Endothelial cell of umbilical vein (primary cell): Measurements from ENCODE around the gene IPO9. TPM values are rescaled to one million over a fixed set of nuclear protein-coding genes. Genes with fewer than 3 reads are reported as not detected.

Experiments
- BruUV-seq: library from RNA; stranded (reverse); fragments of 400-500 nt; replicated peaks from 2 replicates; lab custom pipeline; 2021; lab: Mats Ljungman, UMichigan
- CTCF ChIA-PET: fragments of 300-600, 350-600 bp; sonication (Branson Sonifier 250); formaldehyde crosslinking; loops from one replicate; lab custom pipeline; 2021; ENCODE audit warnings: antibody characterized with exemption, inconsistent platforms; lab: Charles Lee
- POLR2A ChIA-PET: fragments of 300-600, 350-600 bp; sonication (Branson Sonifier 250); formaldehyde crosslinking; loops from one replicate; lab custom pipeline; 2021; ENCODE audit warnings: antibody characterized with exemption, inconsistent platforms; lab: Charles Lee
- DNase-seq: peaks from one replicate; pipeline ENCODE4 v3.0.0-alpha.2; 2011; ENCODE audit warnings: low read depth, low spot score
- FAIRE-seq: peaks from 2 replicates; lab custom pipeline; 2011; peaks lifted over from hg19 to GRCh38; lab: Jason Lieb, UNC
- H2AFZ ChIP-seq: 2 replicates; pipeline ENCODE4 v1.6.0; 2012; ENCODE audit warnings: low read depth, low read length, control low read depth, inconsistent platforms
- H3K27ac ChIP-seq: 2 replicates; pipeline ENCODE4 v1.5.1; 2011; ENCODE audit warnings: low read depth, mild to moderate bottlenecking, control low read depth, low read length, moderate library complexity; ENCODE audit not compliant: insufficient read depth
- H3K27me3 ChIP-seq, 2 experiments: 2 replicates each; pipeline versions ENCODE4 v1.6.0 to v1.6.1; 2011; ENCODE audit warnings: low read length in 2 of 2, mixed read lengths in 1 of 2; ENCODE audit not compliant: control insufficient read depth in 2 of 2, insufficient read depth in 2 of 2
- H3K36me3 ChIP-seq, 2 experiments: 2 replicates in 1 of 2; 3 replicates in 1 of 2; pipeline ENCODE4 v1.5.1; 2011; ENCODE audit warnings: low read length in 2 of 2, mild to moderate bottlenecking in 1 of 2, moderate library complexity in 1 of 2; ENCODE audit not compliant: control insufficient read depth in 2 of 2, insufficient read depth in 2 of 2; ENCODE audit errors: extremely low read depth in 1 of 2
- H3K4me1 ChIP-seq: 3 replicates; pipeline ENCODE4 v1.5.1; 2011; ENCODE audit warnings: mild to moderate bottlenecking, low read length; ENCODE audit not compliant: control insufficient read depth, insufficient read depth; ENCODE audit errors: extremely low read depth
- H3K4me2 ChIP-seq: 2 replicates; pipeline ENCODE4 v1.6.1; 2011; ENCODE audit warnings: low read length, control low read depth, mixed read lengths; ENCODE audit not compliant: insufficient read depth
- H3K4me3 ChIP-seq, 3 experiments: fragments of 200-600 bp in 1 of 3; sonication (generic), shearing (Covaris generic) in 1 of 3; replicated peaks in 1 of 3; 2 replicates each; pipeline ENCODE4 v1.5.1; 2011 to 2016; ENCODE audit warnings: control low read depth in 3 of 3, low read length in 3 of 3, mild to moderate bottlenecking in 2 of 3, inconsistent platforms in 1 of 3, low read depth in 1 of 3, moderate library complexity in 1 of 3; ENCODE audit not compliant: insufficient read depth in 1 of 3
- H3K79me2 ChIP-seq: 2 replicates; pipeline ENCODE4 v1.6.0; 2012; ENCODE audit warnings: low read length, inconsistent platforms; ENCODE audit not compliant: control insufficient read depth, insufficient read depth
- H3K9ac ChIP-seq: replicated peaks from 2 replicates; pipeline ENCODE3; 2011; ENCODE audit warnings: low read length, control low read depth; ENCODE audit not compliant: insufficient read depth; ENCODE audit errors: extremely low read depth
- H3K9me1 ChIP-seq: replicated peaks from 3 replicates; pipeline ENCODE4 v1.6.0; 2011; ENCODE audit warnings: mild to moderate bottlenecking, low read length; ENCODE audit not compliant: control insufficient read depth, insufficient read depth; ENCODE audit errors: extremely low read depth
- H3K9me3 ChIP-seq: replicated peaks from 2 replicates; pipeline ENCODE4 v1.5.1; 2012; ENCODE audit warnings: low read length, inconsistent platforms; ENCODE audit not compliant: control insufficient read depth, insufficient read depth
- H4K20me1 ChIP-seq: replicated peaks from 2 replicates; pipeline ENCODE3; 2011; ENCODE audit warnings: mild to moderate bottlenecking, low read length; ENCODE audit not compliant: control insufficient read depth, insufficient read depth; ENCODE audit errors: extremely low read depth
- FOS ChIP-seq: IDR thresholded peaks from 2 replicates; pipeline ENCODE4 v1.6.1; 2011; ENCODE audit warnings: mild to moderate bottlenecking, low read length, moderate library complexity, borderline replicate concordance; ENCODE audit not compliant: insufficient read depth
- JUN ChIP-seq: IDR thresholded peaks from 2 replicates; pipeline ENCODE4 v1.6.1; 2011; ENCODE audit warnings: borderline replicate concordance, low read depth; ENCODE audit not compliant: insufficient read length, insufficient read depth
- POLR2A ChIP-seq: IDR thresholded peaks from 2 replicates; pipeline ENCODE4 v1.6.1; 2012; ENCODE audit warnings: low read depth, mild to moderate bottlenecking, control low read depth, low read length
- dilution Hi-C: fragments of 300-500 bp; cut with MboI; formaldehyde crosslinking; loops from one replicate; pipeline ENCODE4 v1.15.0; 2019; ENCODE audit warnings: low sequenced_read_pairs; ENCODE audit not compliant: extremely low pct_ligation_motif_present
- intact Hi-C: fragments of 100-400 bp; cut with micrococcal nuclease; formaldehyde crosslinking; loops from one replicate; pipeline ENCODE4 v1.10.0; 2022
- polyA plus RNA-seq, 4 experiments: library from polyadenylated mRNA; depleted of rRNA in 3 of 4; stranded (reverse) in 3 of 4; unstranded in 1 of 4; fragments of >200 nt; gene quantifications; 2 replicates each; pipeline versions ENCODE4 v1.2.1 to v1.2.3, GENCODE V29; 2011 to 2012; ENCODE audit warnings: missing spikeins in 1 of 4
- total RNA-seq: library from RNA; stranded (reverse); gene quantifications from 2 replicates; pipeline ENCODE4 v1.2.3, GENCODE V29; 2021
- TF ChIP-seq, protein P1 (sequence below), 2 donors: IDR thresholded peaks; 1 replicate in 1 of 2; 2 replicates in 1 of 2; pipeline ENCODE4 v1.5.1; 2011; ENCODE audit warnings: low read length in 2 of 2, mild to moderate bottlenecking in 2 of 2, moderate library complexity in 2 of 2, control low read depth in 1 of 2, inconsistent platforms in 1 of 2, low read depth in 1 of 2; ENCODE audit not compliant: insufficient read depth in 1 of 2; ENCODE audit errors: extremely low read depth in 1 of 2

The IPO9 gene
- total and polyA plus RNA-seq, 2 donors (not counting 3 experiments of a cell fraction or from before 2014, with no cell fraction given), result 53.4 to 104 TPM

DNA sequence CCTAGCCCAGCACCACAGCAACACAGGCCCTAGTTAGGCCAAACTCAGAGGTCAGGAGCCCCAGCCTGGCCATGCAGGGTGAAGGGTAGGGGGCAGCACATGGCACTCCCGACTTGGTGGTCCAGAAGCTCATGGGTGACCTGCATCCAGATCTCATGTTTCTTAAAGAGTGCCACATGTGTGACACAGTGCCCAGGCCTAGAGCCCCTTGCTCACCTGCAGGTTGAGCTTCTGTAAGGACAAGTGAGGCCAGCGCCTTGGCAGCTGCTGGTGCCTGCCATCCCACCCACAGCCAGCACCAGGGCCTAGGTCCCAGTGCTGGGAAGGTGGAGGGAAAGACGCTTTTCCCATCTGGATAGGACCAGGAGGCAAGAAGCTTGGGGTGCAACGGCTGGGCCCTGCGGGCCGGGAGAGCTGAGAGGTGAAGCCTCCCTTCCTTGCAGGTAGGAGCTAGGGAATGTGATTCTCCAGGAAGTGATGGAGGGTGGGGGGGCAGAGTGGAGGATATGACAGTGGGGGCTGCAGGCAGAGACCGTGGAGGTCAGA, 66.2 kb downstream of the IPO9 start:
- no peaks in the 10 kb centered on the region for H3K36me3 ChIP-seq
- BruUV-seq, result no TSS peak
- no peaks in the 10 kb centered on the region for H3K9me3 ChIP-seq
- peaks cover 4% of the 10 kb centered on the region for H3K4me1 ChIP-seq
- no peak for FAIRE-seq
- no peak overlapping the region for H2AFZ ChIP-seq
- no peak for TF ChIP-seq JUN
- no peak for TF ChIP-seq FOS
- TF ChIP-seq, protein P1, sequence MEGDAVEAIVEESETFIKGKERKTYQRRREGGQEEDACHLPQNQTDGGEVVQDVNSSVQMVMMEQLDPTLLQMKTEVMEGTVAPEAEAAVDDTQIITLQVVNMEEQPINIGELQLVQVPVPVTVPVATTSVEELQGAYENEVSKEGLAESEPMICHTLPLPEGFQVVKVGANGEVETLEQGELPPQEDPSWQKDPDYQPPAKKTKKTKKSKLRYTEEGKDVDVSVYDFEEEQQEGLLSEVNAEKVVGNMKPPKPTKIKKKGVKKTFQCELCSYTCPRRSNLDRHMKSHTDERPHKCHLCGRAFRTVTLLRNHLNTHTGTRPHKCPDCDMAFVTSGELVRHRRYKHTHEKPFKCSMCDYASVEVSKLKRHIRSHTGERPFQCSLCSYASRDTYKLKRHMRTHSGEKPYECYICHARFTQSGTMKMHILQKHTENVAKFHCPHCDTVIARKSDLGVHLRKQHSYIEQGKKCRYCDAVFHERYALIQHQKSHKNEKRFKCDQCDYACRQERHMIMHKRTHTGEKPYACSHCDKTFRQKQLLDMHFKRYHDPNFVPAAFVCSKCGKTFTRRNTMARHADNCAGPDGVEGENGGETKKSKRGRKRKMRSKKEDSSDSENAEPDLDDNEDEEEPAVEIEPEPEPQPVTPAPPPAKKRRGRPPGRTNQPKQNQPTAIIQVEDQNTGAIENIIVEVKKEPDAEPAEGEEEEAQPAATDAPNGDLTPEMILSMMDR (IDR thresholded peaks at IDR 0.05; ENCODE audit: extremely low read depth in 1 of 2, insufficient read depth in 1 of 2, low read depth in 1 of 2, low read length in 2 of 2), result no peak
- no peak for TF ChIP-seq POLR2A
- H3K4me3 ChIP-seq, result no peak overlapping the region
- no peaks in the 10 kb centered on the region for H3K27me3 ChIP-seq
- POLR2A ChIA-PET, result interaction anchor here (0.6 to 1.8 kb wide), 4 partner anchors 9 to 78 kb away, joined by 3 to 6 read pairs (median 4); no protein-coding TSS in a partner anchor
- CTCF ChIA-PET, result interaction anchor here (0.6 to 10.8 kb wide), 34 partner anchors 9 to 240 kb away, joined by 3 to 577 read pairs (median 6); partner anchors contain the start of genes IPO9, LMOD1, RNPEP and TIMM17A
- H3K9ac ChIP-seq, result no peak overlapping the region
- no peak overlapping the region for H3K27ac ChIP-seq
- no peaks in the 10 kb centered on the region for H3K9me1 ChIP-seq
- H3K79me2 ChIP-seq, result no peaks in the 10 kb centered on the region
- no peaks in the 10 kb centered on the region for H4K20me1 ChIP-seq
- no peak for DNase-seq
- dilution Hi-C loops (no loop called here), intact Hi-C loops (no loop called here)
- no peak overlapping the region for H3K4me2 ChIP-seq
